ELR (cell line): ENCODE data around the gene APOL1.
A peak's percentile ranks its signal among the peaks of the same experiment; 100 is the strongest.
"Not testable (repeated sequence)": the region's sequence is repeated elsewhere in the genome, so short reads cannot be mapped to it uniquely, and the experiment has no call there.

Source experiments
- DNase-seq: peaks from one replicate; pipeline ENCODE4 v3.0.0-alpha.2; 2015; ENCODE audit warnings: low read depth

The APOL1 gene, protein sequence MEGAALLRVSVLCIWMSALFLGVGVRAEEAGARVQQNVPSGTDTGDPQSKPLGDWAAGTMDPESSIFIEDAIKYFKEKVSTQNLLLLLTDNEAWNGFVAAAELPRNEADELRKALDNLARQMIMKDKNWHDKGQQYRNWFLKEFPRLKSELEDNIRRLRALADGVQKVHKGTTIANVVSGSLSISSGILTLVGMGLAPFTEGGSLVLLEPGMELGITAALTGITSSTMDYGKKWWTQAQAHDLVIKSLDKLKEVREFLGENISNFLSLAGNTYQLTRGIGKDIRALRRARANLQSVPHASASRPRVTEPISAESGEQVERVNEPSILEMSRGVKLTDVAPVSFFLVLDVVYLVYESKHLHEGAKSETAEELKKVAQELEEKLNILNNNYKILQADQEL

GRCh38 chr22:36252754-36253522 is at the start of gene APOL1:
TSS of gene APOL1 (plus strand) at chr22:36253133. CDS start at chr22:36254956, 1,823 bp downstream.
- DNase-seq: peak; percentile 48

DNA sequence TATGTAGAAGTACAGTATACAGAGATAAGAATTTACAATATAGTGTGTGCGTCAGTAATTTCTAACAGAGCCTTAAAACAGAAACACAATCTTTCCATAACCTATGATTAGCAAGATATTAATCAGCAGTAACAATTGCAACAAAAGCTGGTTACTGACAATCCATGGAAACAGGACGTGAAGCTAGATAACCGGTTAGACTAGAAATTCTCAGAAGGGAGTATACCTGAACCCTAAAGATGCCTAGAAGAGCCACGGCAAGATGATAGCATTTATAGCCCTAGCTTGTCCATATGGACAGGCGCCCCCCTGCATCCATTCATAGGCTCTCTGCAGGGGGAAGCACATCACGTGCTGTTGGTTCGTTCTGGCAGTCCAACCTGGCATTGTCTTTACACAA is 49.5 kb upstream of the APOL1 start:
- DNase-seq: not testable (repeated sequence)

GRCh38 chr22:36204001-36204631 is 48.8 kb upstream of the APOL1 start:
- no peak for DNase-seq

DNA sequence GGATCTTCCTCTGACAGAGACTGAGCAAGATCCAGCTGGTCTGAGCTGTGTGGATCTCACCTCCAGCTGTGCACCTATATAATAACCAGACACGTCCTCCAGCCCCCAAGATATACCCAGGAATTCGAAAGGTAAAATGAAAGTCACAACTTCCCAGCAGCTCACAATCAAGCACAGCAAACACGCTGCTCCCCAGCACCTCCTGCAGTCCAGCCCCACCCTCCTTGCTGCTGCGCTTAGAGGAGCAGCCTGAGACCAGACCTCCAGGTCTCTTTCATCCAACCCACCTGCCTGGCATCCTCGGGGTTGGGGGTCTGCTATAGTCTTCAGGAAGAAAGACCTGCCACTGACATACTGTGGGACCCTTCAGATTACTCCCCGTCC is 48.3 kb upstream of the APOL1 start:
- DNase-seq: no peak

DNA sequence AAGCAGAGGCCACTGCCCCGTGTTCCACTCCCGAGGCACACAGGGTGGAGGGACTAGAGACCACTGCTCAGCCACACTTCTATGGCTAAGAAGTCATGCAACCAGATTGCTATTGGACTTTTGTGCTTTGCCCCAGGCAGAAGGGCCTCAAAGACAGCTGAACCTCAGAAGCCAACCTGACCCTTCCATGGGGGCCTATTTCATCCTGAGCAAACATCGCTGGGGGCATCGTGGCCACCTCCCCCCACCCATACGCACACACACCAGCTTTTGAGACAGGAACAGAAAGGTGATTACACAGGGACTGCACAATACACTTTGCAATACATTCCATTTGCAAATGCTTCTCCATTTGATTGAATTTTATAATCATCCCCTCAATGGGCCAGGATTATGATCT is 47.4 kb upstream of the APOL1 start:
- DNase-seq: not testable (repeated sequence)

DNA sequence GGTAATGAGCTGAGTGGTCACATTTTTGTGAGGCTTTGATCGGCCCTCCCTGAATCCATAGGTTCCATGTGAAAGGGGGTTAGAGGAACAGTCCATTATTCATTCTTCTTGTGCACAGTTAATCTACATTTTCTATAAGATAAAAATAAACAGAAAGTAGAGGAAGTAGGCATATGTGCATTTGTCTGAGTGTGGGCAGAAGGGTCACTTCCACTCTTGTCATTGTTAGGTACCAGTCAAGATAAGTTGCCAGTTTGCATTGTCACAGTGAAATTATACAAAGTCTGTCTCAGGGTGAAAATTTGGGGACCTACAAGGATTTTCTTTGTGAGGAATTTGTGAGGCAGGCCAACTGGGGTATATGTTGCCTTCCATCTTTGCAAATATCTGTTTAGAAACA is 46.7 kb upstream of the APOL1 start:
- DNase-seq: no peak

DNA sequence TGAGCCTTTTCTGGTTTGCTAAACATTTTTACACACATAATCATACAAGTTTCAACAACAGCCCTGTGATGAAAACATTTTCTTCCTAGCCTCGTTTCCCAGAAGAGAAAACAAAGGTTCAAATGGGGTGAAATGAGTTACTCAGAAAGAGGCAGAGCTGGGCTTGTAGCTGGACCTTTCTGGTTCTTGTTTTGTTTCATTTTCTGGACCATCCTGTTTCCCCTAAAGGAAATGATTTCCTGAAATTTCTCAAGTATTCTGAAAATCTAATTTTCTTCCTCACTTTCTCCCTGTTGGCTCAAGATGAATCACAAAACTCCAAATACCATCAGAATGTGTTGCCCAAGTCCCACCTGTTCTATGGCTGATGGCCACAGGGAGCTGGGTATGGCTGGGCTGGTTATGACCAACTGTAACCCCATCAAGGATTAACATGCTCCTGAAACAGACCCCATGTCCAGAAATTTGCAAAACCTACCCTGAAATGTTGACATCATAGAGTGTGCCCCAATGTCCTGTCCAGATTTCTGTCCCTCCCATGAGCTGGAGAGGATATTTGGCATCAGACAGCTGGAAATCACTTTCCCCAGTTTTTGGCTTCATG is 44.7 kb upstream of the APOL1 start:
- DNase-seq: no peak

DNA sequence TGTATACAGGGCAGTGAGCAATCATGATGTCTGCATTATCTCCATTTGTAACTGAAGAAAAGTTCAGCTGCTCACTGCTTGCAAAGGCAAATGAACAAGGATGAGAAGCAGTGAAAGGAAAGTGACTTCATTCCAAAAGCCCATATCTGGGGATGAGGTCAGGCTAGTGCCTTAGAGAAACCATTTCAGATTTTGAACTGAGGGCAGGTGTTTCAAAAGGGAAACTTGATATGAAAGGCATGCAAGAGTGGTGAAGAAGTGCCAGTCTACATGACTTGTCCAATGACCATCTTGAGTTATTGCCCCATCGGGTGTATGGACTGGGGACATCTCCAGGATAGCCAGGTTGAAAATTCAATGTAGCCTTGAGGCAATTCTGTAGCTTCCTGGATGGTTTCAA is 44.0 kb upstream of the APOL1 start:
- DNase-seq: no peak

DNA sequence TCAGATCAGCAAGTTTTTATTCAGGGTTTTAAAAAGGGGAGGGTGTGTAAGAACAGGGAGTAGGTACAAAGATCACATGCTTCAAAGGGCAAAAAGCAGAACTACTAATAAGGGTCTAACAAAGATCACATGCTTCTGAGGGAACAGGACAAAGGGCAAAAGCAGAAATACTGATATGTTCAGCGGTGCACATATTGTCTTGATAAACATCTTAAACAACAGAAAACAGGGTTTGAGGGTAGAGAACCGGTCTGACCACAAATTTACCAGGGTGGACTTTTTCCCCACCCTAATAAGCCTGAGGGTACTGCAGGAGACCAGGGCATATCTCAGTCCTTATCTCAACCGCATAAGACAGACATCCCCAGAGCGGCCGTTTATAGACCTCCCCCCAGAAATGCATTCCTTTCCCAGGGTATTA is 43.4 kb upstream of the APOL1 start:
- not testable (repeated sequence) for DNase-seq

GRCh38 chr22:36210224-36210623 is 42.7 kb upstream of the APOL1 start:
- DNase-seq: no peak

GRCh38 chr22:36211237-36211861 is 41.6 kb upstream of the APOL1 start:
- DNase-seq: peak; percentile 42

DNA sequence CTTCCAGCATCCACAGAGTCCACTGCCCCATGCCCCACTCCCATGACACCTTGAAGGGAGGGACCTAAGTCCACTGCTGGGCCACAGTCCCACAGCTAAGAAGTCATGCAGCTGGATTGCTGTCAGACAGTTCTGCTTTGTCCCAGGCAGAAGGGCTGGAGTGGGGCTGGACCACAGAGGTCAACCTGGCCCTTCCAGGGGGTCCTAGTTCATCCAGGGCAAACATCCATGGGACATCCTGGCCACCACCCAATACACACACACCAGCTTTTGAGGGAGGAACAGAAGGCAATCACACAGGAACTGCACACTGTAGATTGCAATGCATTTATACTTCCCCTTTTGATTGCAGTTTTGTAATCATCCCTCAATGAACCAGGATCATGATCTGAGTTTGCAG is 40.0 kb upstream of the APOL1 start:
- DNase-seq: no peak

DNA sequence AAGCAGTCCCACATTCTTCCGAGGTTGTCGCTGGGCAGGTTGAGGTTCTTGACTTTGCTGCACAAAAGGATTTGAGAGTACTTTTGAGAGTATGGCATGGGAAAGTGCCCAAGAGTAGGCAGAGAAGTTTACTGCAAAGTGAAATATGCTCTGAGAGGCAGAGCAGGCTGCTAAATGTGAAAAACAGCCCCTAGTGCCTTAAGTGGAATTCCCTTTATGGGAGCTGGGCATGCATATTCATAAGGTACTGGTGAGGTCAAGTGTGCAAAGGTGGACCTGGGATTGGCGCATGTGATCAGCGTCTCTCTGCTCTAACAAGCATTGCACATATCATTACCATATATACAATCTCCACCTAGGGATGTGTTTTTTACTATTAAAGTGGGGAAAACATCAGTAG is 39.3 kb upstream of the APOL1 start:
- no peak for DNase-seq

- no peak for DNase-seq
These were observed 37.0 kb upstream of the APOL1 start for GRCh38 chr22:36215981-36216380.

- no peak for DNase-seq
These were observed 34.2 kb upstream of the APOL1 start for GRCh38 chr22:36218648-36219193.

- peak; percentile 23 for DNase-seq
These were observed 32.4 kb upstream of the APOL1 start for GRCh38 chr22:36220451-36220921.

DNA sequence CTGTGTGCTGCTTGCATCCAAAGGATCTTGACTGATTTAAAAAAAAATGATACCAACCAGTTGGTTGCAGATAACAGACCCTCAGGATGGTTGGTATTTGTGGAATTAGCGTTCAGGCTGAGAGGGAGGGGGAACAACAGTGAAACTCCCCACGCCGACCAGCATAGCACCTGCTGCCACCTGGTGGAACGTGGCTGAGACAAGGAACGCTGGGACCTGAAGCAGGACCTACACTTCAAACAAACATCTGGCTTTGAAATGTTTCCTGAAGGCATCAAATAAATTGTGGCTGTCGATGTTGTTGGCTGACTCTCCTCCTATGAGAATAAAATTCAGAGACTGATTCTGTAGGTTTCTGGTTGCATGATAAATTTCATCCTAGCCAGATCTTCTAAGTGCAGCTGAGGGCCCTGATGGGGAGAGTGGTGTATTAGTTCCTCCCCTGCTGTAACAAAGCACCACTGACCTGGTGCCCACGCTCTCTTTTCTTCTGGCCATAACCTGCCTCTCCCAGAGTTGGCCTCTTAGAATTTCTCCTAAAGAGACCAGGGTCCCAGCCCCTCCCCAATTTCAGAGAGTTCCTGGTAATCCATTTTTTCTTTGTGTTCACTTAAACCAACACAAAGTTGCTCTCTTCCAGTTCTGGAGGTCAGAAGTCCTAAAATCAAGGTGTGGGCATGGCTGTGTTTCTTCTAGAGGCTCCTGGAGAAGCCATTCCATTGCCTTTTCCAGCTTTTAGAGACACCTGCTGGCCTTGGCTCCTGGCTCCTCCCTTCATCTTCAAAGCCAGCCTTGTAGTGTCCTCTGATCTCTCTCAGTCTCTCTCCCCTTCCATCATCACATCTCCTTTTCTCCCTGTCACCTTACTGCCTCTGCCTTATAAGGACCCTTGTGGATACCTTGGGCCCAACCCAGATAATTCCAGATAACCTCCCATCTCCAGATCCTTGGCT is 30.9 kb upstream of the APOL1 start:
- DNase-seq: peak; percentile 42

DNA sequence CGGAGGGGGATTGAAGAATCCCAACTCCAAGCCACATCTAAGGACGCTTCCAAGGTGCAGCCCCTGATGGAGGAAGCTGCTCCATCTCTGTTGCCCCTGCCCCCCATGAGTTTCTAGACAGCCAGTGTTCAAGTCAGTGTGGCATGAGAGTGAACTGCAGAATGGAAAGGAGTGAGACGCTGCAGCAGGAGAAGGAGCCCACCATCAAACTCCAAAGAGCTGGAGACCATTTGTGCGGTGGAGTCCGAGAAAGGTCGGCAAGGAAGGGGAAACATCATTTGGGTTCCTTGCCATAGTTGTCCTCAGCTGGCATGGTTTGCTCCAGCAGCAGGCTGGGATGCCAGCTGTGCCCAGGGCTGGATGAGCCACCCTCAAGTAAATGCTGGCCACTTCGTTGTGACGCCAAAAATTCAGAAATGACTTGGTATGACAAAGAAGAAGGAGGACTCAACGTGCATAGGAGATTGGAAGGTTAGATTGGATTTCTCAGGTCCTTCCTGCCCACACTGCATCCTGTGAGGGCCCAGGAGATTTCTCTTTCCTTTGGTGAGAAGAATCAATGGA is 30.0 kb upstream of the APOL1 start:
- DNase-seq: no peak

DNA sequence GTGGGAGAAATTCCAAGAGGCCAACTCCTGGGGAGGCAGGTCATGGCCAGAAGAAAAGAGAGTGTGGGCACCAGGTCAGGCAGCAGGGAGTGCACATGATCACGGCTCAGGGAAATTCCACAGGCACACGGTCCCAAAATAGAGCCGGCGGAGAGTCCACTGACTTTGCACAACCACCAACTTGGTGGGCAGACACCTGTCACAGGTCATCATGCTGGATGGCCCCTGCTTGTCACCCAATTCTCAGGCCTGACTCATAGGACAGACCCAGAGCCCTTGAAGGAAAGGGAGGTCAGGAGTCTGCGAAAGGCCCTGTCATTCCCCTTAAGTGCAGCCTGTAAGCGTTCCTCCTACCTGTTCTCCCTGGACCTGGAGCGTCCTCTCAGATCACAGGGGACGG is 29.4 kb upstream of the APOL1 start:
- DNase-seq: no peak

DNA sequence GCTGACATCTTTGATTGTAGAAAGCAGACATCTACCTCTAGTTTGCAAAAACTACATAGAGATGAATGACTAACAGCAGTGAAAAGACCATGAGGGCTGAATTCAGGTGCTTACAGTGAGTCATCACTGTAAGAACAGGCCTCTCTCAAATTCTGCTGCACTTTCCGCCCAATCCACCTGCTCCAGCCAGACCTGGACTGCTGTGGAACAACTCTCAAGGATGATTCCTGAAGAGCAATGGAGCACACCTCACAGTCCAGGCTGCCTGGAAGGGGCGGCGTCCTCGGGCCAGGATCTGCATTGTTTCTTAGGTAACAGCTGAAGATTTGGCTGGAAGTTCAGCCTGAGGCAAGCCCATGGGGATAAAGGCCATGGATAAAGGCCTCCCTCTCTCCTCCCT is 28.7 kb upstream of the APOL1 start:
- no peak for DNase-seq
